Measurements from ENCODE around the gene CCDC8. TPM values are rescaled to one million over a fixed set of nuclear protein-coding genes. Genes with fewer than 3 reads are reported as not detected.
A peak's percentile ranks its signal among the peaks of the same experiment; 100 is the strongest.

Gene CCDC8
- total and polyA plus RNA-seq, 9 of the 15 experiments (the other 6 are each of a cell fraction or from before 2014, with no cell fraction given), result 0.68 to 30.8 (median 15.6) TPM

- 97% methylated on average over 24 of the region's 30 CpGs for WGBS (ENCODE audit: insufficient coverage, low coverage, missing lambda C conversion rate)
- in situ Hi-C loops (cut with MboI) (no loop called here), intact Hi-C loops (cut with micrococcal nuclease) (no loop called here)
- Histone ChIP-seq H3K36me3 (ENCODE audit: control insufficient read depth, insufficient read depth, low read length) (peaks cover 84% of the 10 kb centered on the region), H2AFZ (ENCODE audit: low read depth, low read length) (no peak overlapping the region), H3K9me1 (ENCODE audit: control insufficient read depth, insufficient read depth, low read length) (no peaks in the 10 kb centered on the region), H3K27ac (ENCODE audit: extremely low read depth, low read depth, low read length) (no peak overlapping the region), H3K4me1 (replicated peaks in 1 of 2; ENCODE audit: control insufficient read depth in 2 of 2, insufficient read depth in 2 of 2, low read length in 2 of 2) (peaks cover 0 to 19% of the 10 kb centered on the region in 2 experiments; a peak in 2 of 5 replicates), H4K20me1 (replicated peaks; ENCODE audit: control insufficient read depth, insufficient read depth, low read length) (no peaks in the 10 kb centered on the region; the same call in 1 of the 2 replicates), H3K4me3 (no peak overlapping the region), H3K4me2 (ENCODE audit: insufficient read depth, low read length) (no peak overlapping the region), H3K9ac (ENCODE audit: insufficient read depth in 1 of 2, low read depth in 2 of 2, low read length in 2 of 2) (no peak overlapping the region), H3K79me2 (ENCODE audit: control insufficient read depth, insufficient read depth, low read length) (no peaks in the 10 kb centered on the region), H3K9me3 (replicated peaks; ENCODE audit: control insufficient read depth, insufficient read depth, low read depth, low read length) (no peaks in the 10 kb centered on the region), H3K27me3 (ENCODE audit: control insufficient read depth in 2 of 2, insufficient read depth in 2 of 2, low read length in 2 of 2) (no peaks in the 10 kb centered on the region)
- no peak for DNase-seq (ENCODE audit: extremely low read depth in 1 of 4, low spot score in 3 of 4)
- no TSS peak for BruUV-seq (replicated peaks)
- TF ChIP-seq POLR2G (IDR thresholded peaks at IDR 0.05; ENCODE audit: low read depth, low read length) (peak; percentile 44), ZNF445 (CRISPR knock-in tag; IDR thresholded peaks at IDR 0.05; ENCODE audit: low read depth) (no peak)
- ChIA-PET CTCF (ENCODE audit: low intra/inter-chr PET ratio) (interaction anchor here (0.7 kb wide), 1 partner anchor 8 kb away, joined by 3 read pairs; no protein-coding TSS in a partner anchor), POLR2A (interaction anchor here (1.8 kb wide), 1 partner anchor 9 kb away, joined by 5 read pairs; no protein-coding TSS in a partner anchor)
- no peak for ATAC-seq
- no peak for FAIRE-seq
Measured at GRCh38 chr19:46386996-46387712, 26.2 kb downstream of the CCDC8 start.

- no peak overlapping the region for H2AFZ ChIP-seq (ENCODE audit: low read depth, low read length)
- 95% methylated on average over 10 of the region's 10 CpGs for WGBS (ENCODE audit: insufficient coverage, low coverage, missing lambda C conversion rate)
- H3K4me2 ChIP-seq (ENCODE audit: insufficient read depth, low read length), result no peak overlapping the region
- no peaks in the 10 kb centered on the region for H3K79me2 ChIP-seq (ENCODE audit: control insufficient read depth, insufficient read depth, low read length)
- no peak for DNase-seq (ENCODE audit: extremely low read depth in 1 of 4, low spot score in 3 of 4)
- no peak for ATAC-seq
- H3K9ac ChIP-seq (ENCODE audit: insufficient read depth in 1 of 2, low read depth in 2 of 2, low read length in 2 of 2), result peak overlapping the region in 1 of 2 experiments; percentile 35; a peak in 1 of 4 replicates
- H3K36me3 ChIP-seq (ENCODE audit: control insufficient read depth, insufficient read depth, low read length), result peaks cover 89% of the 10 kb centered on the region
- TF ChIP-seq ZNF121 (CRISPR knock-in tag; conservative IDR thresholded peaks at IDR 0.05) (no peak), SRSF1 (IDR thresholded peaks at IDR 0.05; ENCODE audit: low read depth, low read length) (no peak), ATF1 (CRISPR knock-in tag; IDR thresholded peaks at IDR 0.05) (no peak), ATF1 (tag; IDR thresholded peaks at IDR 0.05) (no peak), ZNF384 (IDR thresholded peaks at IDR 0.05; ENCODE audit: low read depth, low read length) (no peak), POLR2G (IDR thresholded peaks at IDR 0.05; ENCODE audit: low read depth, low read length) (peak; percentile 61), ZNF277 (CRISPR knock-in tag; IDR thresholded peaks at IDR 0.05; ENCODE audit: borderline replicate concordance) (no peak), ZNF512 (tag; IDR thresholded peaks at IDR 0.05) (no peak)
- FAIRE-seq, result no peak
- intact Hi-C loops (cut with micrococcal nuclease) (no loop called here), in situ Hi-C loops (cut with MboI) (no loop called here)
- no peaks in the 10 kb centered on the region for H3K9me3 ChIP-seq (replicated peaks; ENCODE audit: control insufficient read depth, insufficient read depth, low read depth, low read length)
- CTCF ChIA-PET (ENCODE audit: low intra/inter-chr PET ratio), result interaction anchor here (0.7 kb wide), 1 partner anchor 9 kb away, joined by 3 read pairs; no protein-coding TSS in a partner anchor
- POLR2A ChIA-PET, result no interaction called here
- no peaks in the 10 kb centered on the region for H3K9me1 ChIP-seq (ENCODE audit: control insufficient read depth, insufficient read depth, low read length)
- peaks cover 0 to 15% of the 10 kb centered on the region in 2 experiments; a peak in 2 of 5 replicates for H3K4me1 ChIP-seq (replicated peaks in 1 of 2; ENCODE audit: control insufficient read depth in 2 of 2, insufficient read depth in 2 of 2, low read length in 2 of 2)
- H3K27me3 ChIP-seq (ENCODE audit: control insufficient read depth in 2 of 2, insufficient read depth in 2 of 2, low read length in 2 of 2), result no peaks in the 10 kb centered on the region
- no peak overlapping the region for H3K4me3 ChIP-seq
- H3K27ac ChIP-seq (ENCODE audit: extremely low read depth, low read depth, low read length), result no peak overlapping the region
- BruUV-seq (replicated peaks), result no TSS peak
- no peaks in the 10 kb centered on the region; the same call in 1 of the 2 replicates for H4K20me1 ChIP-seq (replicated peaks; ENCODE audit: control insufficient read depth, insufficient read depth, low read length)
Measured at GRCh38 chr19:46386151-46386550, 27.2 kb downstream of the CCDC8 start.
